ENCODE results near the gene BCL2L12.
A peak's percentile ranks its signal among the peaks of the same experiment; 100 is the strongest.

BCL2L12 gene

GRCh38 chr19:49639401-49640112 is 26.2 kb upstream of the BCL2L12 start:
- TF ChIP-seq ZFX (IDR thresholded peaks at IDR 0.05; ENCODE audit: borderline replicate concordance) (no peak), CTCF (IDR thresholded peaks at IDR 0.05) (no peak)
- peak overlapping the region; percentile 83 for H3K27ac ChIP-seq

GRCh38 chr19:49640113-49640898 is 25.4 kb upstream of the BCL2L12 start, which contains the start of gene RRAS:
Gene RRAS, minus strand, starts transcription at chr19:49640143. Its CDS starts 45 bp downstream, at chr19:49640098.
- peak within 1 kb of the TSS; percentile 83 for H3K27ac ChIP-seq
- TF ChIP-seq CTCF (IDR thresholded peaks at IDR 0.05) (no peak), ZFX (IDR thresholded peaks at IDR 0.05; ENCODE audit: borderline replicate concordance) (no peak)

GRCh38 chr19:49641688-49642491 is 23.8 kb upstream of the BCL2L12 start, which contains the start of gene SCAF1:
Gene SCAF1, plus strand, starts transcription at chr19:49642209. Its CDS starts 2,818 bp downstream, at chr19:49645027.
- no peak for TF ChIP-seq CTCF (IDR thresholded peaks at IDR 0.05)
- H3K27ac ChIP-seq: peak within 1 kb of the TSS; percentile 83

GRCh38 chr19:49642492-49643035 is 23.2 kb upstream of the BCL2L12 start:
- TF ChIP-seq CTCF (IDR thresholded peaks at IDR 0.05) (no peak), ZFX (IDR thresholded peaks at IDR 0.05; ENCODE audit: borderline replicate concordance) (no peak)
- H3K27ac ChIP-seq: peak overlapping the region; percentile 83

GRCh38 chr19:49643466-49643865 is 22.3 kb upstream of the BCL2L12 start:
- H3K27ac ChIP-seq: peak overlapping the region; percentile 83
- TF ChIP-seq CTCF (IDR thresholded peaks at IDR 0.05) (no peak), ZFX (IDR thresholded peaks at IDR 0.05; ENCODE audit: borderline replicate concordance) (no peak)

DNA sequence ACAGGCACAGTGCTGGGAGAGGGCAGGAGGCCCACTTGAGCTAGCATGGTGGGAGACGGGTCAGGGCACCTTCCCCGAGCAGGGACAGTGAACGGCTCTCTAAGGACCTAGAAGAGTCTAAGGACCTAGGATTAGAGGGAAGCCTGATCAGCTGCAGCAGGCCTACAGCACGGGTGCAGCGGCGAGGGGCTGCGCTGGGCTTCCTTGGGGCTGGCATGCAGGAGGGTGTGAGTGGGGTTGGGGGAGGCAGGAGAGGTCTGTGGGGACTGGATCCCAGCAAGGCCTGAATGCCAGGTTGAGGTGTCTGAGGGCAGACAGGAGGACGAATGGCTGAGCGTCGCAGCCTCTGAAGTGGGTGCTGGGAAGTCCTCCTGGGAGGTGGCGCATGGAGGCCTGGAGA is 20.1 kb upstream of the BCL2L12 start:
- TF ChIP-seq ZFX (IDR thresholded peaks at IDR 0.05; ENCODE audit: borderline replicate concordance): no peak
- no peak for TF ChIP-seq CTCF (IDR thresholded peaks at IDR 0.05)
- no peak overlapping the region for H3K27ac ChIP-seq
